ENCODE results near the gene TCERG1L.

Gene TCERG1L

DNA sequence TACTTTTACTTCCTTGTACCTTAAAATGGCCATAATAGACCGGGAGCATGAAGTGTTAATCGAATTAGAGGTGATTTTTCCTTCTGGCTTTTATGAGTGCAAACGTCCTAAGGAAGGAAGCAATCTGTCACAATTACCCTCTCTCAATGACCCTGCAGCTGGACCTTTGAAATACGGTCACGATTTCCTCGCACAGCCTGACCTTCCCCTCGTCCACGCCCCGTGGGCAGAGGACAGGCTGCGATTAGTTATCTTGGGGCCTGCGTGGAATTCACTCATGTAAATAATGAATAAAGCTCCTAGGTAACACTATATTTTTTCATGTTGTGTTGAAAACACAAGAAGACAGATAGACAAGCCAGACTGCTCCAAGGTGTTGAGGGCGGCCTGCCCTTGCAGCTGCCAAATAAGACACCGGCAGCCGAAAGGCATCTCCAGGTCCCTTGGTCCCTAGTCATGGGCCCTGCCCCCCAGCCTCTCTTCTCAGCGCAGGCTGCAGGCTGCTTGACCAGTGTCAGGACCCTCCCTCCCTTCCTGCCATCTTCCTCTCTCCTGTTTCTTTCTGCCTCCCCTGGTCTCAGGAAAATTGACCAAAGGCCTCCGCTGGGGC lies 199.9 kb downstream of the TCERG1L start:
- TF ChIP-seq SIN3A (IDR thresholded peaks at IDR 0.05; ENCODE audit: borderline replicate concordance, insufficient read depth, low read length) (no peak), FOXP2 (optimal IDR thresholded peaks at IDR 0.05; ENCODE audit: borderline replicate concordance, extremely low read depth, extremely low read length, insufficient read depth) (no peak), POLR2AphosphoS5 (IDR thresholded peaks at IDR 0.05; ENCODE audit: low read depth, low read length) (no peak), TAF1 (IDR thresholded peaks at IDR 0.05; ENCODE audit: borderline replicate concordance, insufficient read depth, low read length) (no peak)
- TF ChIP-seq, protein P1, sequence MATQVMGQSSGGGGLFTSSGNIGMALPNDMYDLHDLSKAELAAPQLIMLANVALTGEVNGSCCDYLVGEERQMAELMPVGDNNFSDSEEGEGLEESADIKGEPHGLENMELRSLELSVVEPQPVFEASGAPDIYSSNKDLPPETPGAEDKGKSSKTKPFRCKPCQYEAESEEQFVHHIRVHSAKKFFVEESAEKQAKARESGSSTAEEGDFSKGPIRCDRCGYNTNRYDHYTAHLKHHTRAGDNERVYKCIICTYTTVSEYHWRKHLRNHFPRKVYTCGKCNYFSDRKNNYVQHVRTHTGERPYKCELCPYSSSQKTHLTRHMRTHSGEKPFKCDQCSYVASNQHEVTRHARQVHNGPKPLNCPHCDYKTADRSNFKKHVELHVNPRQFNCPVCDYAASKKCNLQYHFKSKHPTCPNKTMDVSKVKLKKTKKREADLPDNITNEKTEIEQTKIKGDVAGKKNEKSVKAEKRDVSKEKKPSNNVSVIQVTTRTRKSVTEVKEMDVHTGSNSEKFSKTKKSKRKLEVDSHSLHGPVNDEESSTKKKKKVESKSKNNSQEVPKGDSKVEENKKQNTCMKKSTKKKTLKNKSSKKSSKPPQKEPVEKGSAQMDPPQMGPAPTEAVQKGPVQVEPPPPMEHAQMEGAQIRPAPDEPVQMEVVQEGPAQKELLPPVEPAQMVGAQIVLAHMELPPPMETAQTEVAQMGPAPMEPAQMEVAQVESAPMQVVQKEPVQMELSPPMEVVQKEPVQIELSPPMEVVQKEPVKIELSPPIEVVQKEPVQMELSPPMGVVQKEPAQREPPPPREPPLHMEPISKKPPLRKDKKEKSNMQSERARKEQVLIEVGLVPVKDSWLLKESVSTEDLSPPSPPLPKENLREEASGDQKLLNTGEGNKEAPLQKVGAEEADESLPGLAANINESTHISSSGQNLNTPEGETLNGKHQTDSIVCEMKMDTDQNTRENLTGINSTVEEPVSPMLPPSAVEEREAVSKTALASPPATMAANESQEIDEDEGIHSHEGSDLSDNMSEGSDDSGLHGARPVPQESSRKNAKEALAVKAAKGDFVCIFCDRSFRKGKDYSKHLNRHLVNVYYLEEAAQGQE (IDR thresholded peaks at IDR 0.05; ENCODE audit: insufficient read depth in 1 of 2, low read depth in 2 of 2, low read length in 2 of 2): no peak

DNA sequence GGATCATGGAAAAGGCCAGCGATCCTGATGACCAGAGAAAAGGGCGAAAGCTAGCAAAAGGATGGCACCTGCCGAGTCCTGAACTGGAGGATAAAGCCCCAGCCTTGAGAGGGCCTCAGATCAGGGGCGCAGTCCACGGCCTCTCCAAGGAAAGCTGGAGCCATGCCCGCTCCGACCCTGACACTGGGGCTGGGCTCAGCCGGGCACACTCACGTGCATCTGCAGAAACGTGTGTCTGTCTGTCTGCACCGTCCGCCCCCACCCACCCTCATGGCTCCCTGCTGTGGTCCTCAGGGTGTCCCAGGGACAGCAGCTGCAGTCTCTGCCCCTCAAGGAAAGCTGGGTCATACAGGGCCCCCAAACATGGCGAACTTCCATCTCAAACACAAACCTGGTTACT lies 200.5 kb downstream of the TCERG1L start:
- TF ChIP-seq TAF1 (IDR thresholded peaks at IDR 0.05; ENCODE audit: borderline replicate concordance, insufficient read depth, low read length) (no peak), FOXP2 (optimal IDR thresholded peaks at IDR 0.05; ENCODE audit: borderline replicate concordance, extremely low read depth, extremely low read length, insufficient read depth) (no peak), POLR2AphosphoS5 (IDR thresholded peaks at IDR 0.05; ENCODE audit: low read depth, low read length) (no peak), SIN3A (IDR thresholded peaks at IDR 0.05; ENCODE audit: borderline replicate concordance, insufficient read depth, low read length) (no peak)
- TF ChIP-seq, protein P1 (IDR thresholded peaks at IDR 0.05; ENCODE audit: insufficient read depth in 1 of 2, low read depth in 2 of 2, low read length in 2 of 2): no peak

DNA sequence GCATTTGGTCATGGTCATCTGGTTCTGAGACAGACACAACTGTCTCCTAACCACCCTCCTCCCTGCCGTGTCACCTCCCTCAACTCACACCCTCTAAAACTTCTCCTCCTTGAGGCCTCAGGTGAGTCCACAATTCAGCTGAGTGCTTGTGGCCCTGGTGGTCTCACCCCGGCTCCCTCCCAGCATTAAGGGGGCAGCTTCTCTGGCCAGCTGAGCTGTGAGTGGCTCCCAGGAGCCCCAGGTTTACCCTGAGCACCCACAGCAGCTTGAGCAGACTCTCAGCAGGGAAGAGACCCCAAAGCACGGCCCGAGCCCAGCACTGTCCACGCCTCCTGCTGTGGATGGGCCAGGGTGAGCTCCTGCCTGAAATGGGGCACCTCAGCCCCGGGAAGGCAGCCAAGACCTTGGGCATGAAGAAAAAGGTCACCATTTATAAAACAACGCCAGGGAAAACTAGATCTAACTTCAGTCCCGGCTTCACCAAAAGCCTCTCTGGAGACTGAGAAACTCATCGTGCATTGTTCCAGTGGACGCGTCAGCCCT lies 201.2 kb downstream of the TCERG1L start:
- TF ChIP-seq, protein P1 (IDR thresholded peaks at IDR 0.05; ENCODE audit: insufficient read depth in 1 of 2, low read depth in 2 of 2, low read length in 2 of 2): no peak
- TF ChIP-seq FOXP2 (optimal IDR thresholded peaks at IDR 0.05; ENCODE audit: borderline replicate concordance, extremely low read depth, extremely low read length, insufficient read depth): no peak
- TF ChIP-seq POLR2AphosphoS5 (IDR thresholded peaks at IDR 0.05; ENCODE audit: low read depth, low read length): no peak
- TF ChIP-seq SIN3A (IDR thresholded peaks at IDR 0.05; ENCODE audit: borderline replicate concordance, insufficient read depth, low read length): no peak
- TF ChIP-seq TAF1 (IDR thresholded peaks at IDR 0.05; ENCODE audit: borderline replicate concordance, insufficient read depth, low read length): no peak

DNA sequence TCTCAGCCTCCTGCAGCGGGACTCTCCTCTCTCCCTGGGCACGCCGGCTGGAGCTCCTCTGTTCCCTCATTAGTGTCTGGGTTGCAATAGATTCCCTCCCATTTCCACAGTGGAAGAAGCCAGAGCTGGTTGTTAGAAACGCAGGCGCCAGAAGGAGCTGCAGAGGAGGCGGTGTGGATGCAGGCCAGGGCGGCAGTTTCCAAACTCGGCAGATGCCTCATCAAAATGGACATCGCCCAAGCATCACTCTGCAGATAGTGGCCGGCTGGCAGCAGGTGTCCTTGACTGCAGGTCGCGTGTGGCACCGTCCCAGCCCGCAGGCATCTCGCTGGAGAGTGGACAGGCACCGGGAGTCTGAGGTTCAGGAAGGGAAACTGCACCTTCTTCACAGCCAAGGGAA lies 201.8 kb downstream of the TCERG1L start:
- TF ChIP-seq TAF1 (IDR thresholded peaks at IDR 0.05; ENCODE audit: borderline replicate concordance, insufficient read depth, low read length) (no peak), FOXP2 (optimal IDR thresholded peaks at IDR 0.05; ENCODE audit: borderline replicate concordance, extremely low read depth, extremely low read length, insufficient read depth) (no peak), SIN3A (IDR thresholded peaks at IDR 0.05; ENCODE audit: borderline replicate concordance, insufficient read depth, low read length) (no peak), POLR2AphosphoS5 (IDR thresholded peaks at IDR 0.05; ENCODE audit: low read depth, low read length) (no peak)
- TF ChIP-seq, protein P1 (IDR thresholded peaks at IDR 0.05; ENCODE audit: insufficient read depth in 1 of 2, low read depth in 2 of 2, low read length in 2 of 2): no peak
